Uterus (tissue), 2 donors: ENCODE results near the gene KRT37.

Experiments used
- CTCF ChIP-seq, 4 experiments: fragments of 200-600 bp in 2 of 4; fragments of 450-650 bp in 2 of 4; sonication (generic) in 2 of 4; IDR thresholded peaks; one replicate each; pipeline ENCODE4 v1.5.1; 2016 to 2019; ENCODE audit warnings: antibody characterized with exemption in 4 of 4, mild to moderate bottlenecking in 2 of 4, moderate library complexity in 1 of 4
- POLR2A ChIP-seq, 2 donors: fragments of 450-650 bp; IDR thresholded peaks; one replicate each; pipeline ENCODE4 v1.6.1; 2016; ENCODE audit warnings: antibody characterized with exemption in 2 of 2, mild to moderate bottlenecking in 1 of 2, moderate library complexity in 1 of 2

- TF ChIP-seq CTCF (IDR thresholded peaks at IDR 0.05): no peak
- no peak for TF ChIP-seq POLR2A (IDR thresholded peaks at IDR 0.05)
These were observed 10.9 kb downstream of the KRT37 start for GRCh38 chr17:41413353-41413957.
